ENCODE measurements around the gene PLEKHM1.
"Not testable (repeated sequence)": the region's sequence is repeated elsewhere in the genome, so short reads cannot be mapped to it uniquely, and the experiment has no call there.

PLEKHM1 gene

DNA sequence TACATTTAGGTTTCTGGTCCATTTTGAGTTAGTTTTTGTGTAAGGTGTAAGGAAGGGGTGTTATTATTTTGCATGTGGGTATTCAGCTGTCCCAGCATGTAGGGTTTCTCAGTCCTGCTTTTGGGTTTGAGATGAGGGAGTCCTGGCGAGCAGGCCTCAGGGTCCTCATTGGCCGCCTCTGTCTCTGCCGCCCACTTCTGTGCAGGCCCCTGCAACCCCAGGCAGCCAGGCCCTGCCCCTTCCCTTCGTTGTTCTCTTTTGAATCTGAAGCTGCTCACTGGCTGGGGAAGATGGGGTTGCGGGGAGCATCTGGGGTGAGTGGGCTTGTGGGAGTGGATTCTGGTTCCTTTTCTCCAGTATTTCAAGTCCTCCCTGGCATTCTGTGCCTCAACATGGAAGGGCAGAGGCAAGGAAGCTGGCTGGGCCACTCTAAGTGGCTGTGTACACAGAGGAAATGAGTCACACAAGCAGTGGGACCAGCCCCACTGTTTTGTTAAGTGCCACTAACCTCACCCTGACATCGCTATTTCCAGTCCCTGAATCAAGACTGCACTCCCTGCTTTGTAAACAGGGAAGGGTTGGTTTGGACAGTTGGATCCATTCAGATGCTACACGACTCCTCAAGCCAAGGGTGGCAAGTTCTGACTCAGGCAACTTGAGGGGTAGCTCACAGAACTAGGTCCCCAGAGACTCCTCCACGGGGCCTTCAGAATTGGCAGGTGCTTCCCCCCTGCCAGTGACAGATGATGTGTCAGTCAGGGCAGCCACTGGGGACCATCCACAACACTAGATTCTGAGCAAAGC lies 28.8 kb downstream of the PLEKHM1 start:
- not testable (repeated sequence) for DNase-seq (ENCODE audit: low spot score)

DNA sequence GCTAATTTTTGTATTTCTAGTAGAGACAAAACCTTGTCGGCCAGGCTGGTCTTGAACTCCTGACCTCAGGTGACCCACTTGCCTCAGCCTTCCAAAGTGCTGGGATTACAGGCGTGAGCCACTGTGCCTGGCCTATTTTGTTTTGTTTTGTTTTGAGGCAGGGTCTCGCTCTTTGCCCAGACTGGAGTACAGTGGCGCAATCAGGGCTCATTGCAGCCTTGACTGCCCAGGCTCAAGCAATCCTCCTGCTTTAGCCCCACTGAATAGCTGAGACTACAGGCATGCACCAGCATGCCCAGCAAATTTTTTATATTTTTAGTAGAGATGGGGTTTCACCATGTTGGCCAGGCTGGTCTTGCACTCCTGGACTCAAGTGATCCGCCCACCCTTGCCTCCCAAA lies 30.1 kb downstream of the PLEKHM1 start:
- DNase-seq (ENCODE audit: low spot score), result not testable (repeated sequence)

DNA sequence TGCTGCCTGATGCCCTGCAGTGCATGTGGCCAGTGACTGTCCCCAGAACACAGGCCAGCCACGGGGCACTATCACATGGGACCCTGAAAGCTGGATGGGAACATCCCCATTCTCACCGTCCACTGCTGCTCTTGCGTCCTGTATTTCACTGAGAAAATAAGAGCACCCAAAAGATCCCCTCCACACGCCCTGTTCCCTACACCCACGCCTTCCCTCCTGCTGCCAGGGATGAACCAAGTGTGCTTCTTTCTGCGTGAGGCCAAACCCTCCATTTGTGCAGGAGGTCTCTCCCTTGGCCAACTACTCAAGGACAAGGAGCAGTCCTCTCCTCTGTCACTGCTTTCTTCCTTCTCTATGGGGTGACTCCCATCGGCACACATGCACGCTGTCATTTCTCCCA lies 36.2 kb downstream of the PLEKHM1 start:
- not testable (repeated sequence) for DNase-seq (ENCODE audit: low spot score)

DNA sequence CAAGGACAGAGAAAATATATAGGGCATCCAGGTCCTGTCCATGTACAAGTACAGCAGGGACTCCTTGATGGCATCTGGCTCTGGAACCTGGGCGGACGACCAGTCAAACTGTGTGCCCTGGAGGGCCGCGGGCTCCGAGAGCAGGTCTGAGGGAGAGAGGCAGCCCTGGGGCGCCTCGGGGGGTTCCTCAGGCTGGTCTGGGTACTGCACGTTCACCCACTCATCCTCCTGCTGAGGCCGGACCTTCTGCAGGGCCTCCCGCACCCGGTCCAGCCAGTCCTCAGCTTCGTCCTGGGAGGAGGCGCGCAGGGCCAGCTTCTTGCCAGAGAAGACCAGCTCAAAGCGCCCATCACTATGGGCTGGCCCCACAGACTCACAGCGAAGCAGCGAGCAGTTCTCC lies 36.8 kb downstream of the PLEKHM1 start:
- not testable (repeated sequence) for DNase-seq (ENCODE audit: low spot score)

DNA sequence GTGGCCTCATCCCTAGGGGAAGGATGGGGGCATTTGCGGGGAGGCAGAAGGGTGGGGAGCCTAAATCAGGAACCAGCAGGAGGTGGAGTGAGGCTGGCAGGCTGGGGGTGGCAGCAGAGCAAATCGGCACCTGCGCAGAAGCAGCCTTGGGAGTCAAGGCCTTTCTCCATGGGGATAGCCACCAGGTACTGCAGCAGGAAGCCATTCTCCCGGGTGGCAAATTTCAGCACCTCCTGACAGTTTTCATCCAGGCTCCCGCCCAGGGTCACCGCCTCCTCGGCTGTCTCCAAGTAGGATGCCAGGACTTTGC lies 37.3 kb downstream of the PLEKHM1 start:
- not testable (repeated sequence) for DNase-seq (ENCODE audit: low spot score)

DNA sequence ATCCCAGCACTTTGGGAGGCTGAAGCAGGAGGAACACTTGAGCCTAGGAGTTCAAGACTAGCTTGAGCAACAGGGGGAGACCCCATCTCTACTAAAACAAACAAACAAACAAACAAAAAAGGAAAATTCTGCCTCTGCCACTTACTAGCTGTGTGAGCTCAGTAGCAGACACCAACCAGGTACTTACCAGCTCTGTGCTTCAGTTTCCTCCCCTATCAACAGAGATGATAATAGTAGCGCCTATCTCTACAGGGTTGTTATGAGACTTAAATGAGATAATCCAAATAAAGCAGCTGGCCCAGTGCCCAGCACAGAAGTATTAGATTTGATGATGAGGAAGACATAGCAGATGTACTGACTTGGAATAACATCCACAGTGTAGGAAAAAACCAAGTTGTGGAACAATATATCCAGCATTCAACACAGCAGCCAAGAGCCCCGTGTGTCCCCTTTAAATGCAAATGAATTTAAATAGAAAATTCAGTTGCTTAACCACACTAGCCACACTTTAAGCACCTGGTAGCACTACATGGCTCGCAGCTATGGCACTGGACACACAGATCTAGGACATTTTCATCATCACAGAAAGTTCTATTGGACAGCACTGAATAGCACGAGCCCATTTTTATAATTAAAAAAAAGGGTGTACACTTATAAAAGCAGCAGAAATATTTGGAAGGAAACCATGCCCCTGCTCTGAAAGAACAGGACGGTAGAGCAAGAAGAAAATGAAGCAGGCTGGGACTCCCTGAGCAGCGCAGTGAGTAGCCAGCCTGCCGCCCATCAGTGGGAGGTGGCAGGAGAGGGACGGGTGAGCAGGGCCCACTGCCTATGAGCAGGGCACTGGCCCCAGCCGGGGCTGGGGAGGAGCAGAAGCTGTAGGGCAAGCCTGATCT lies 37.9 kb downstream of the PLEKHM1 start:
- not testable (repeated sequence) for DNase-seq (ENCODE audit: low spot score)

DNA sequence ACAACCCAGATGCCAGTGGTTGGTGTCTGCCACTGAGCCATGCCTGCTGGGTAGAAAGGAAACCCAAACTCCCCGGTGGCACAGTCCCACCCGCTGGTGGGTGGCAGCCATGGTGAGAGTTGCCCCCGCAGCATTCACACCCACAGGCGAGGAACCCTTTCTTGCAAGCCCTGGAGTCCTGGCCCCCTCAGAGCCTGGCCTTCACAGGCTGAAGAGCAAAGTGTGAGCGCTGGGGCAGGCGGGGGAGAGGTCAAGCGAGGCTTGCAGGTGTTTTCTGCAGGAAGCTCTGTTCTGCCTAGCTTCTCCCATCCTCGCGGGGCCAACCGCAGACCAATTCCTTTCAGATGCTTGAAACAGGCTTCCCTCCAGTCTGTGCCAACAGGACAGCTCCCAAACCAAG lies 38.9 kb downstream of the PLEKHM1 start:
- not testable (repeated sequence) for DNase-seq (ENCODE audit: low spot score)

DNA sequence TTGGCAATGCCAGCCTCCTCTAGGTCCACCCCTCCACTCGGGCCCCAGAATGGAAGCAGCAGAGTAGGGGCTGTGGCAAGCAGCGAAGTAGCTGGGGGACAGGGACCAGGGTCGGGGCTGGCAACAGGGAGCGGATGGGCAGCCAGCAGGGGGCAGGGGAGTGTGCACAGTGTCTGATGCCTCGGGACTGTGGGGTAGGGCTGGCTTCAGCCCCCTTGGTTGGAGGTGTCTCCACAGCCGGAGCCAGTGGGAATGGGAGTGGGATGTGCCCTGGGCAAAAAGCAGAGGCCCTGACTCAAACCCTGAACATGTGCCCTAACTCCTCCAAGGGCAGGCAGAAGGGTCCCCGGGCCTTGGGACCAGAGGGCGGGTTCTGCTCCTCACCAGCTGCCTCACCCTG lies 39.4 kb downstream of the PLEKHM1 start:
- no peak for DNase-seq (ENCODE audit: low spot score)

DNA sequence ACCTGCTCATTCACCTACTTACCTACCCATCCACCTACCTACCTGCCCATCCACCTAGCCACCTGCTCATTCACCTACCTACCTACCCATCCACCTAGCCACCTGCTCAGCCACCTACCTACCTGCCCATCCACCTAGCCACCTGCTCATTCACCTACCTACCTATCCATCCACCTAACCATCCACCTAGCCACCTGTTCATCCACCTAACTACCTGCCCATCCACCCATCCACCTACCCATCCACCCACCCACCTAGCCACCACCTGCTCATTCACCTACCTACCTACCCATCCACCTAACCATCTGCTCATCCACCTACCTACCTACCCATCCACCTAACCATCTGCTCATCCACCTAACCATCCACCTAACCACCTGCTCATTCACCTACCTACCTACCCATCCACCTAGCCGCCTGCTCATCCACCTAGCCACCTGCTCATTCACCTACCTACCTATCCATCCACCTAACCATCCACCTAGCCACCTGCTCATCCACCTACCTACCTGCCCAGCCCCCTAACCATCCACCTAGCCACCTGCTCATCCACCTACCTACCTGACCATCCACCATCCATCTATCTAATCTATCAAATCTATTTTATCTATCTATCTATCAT lies 40.7 kb downstream of the PLEKHM1 start:
- DNase-seq (ENCODE audit: low spot score), result not testable (repeated sequence)

DNA sequence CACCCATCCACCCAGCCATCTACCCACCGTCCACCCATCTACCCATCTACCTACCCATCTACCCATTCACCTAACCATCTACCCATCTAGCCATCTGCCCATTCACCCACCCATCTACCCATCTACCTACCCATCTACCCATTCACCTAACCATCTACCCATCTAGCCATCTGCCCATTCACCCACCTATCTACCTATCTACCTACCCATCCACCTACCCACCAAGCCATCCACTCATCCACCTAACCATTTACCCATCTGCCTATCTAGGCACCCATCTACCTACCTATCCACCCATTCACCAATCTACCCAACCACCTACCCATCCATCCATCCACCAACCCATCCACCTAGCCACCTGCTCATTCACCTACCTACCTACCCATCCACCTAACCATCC lies 41.3 kb downstream of the PLEKHM1 start:
- DNase-seq (ENCODE audit: low spot score), result not testable (repeated sequence)

DNA sequence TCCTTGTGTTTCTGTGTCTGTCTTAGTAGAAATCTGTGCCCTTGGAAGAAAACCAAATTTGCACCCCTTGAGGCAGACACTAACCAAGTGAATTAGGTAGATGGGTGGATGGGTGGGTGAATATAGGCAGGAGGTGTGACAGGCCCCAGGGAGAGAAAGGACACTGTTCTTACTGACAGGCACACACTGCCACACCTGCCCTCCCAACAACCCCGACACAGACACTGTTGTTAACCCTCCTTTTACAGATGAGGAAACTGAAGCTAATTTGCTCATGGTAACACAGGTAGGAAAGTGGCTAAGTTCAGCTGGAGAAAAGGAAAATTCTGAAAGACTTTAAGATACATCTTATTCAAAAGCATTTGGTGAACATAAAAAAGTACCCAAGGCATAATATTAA lies 42.0 kb downstream of the PLEKHM1 start:
- DNase-seq (ENCODE audit: low spot score), result not testable (repeated sequence)

DNA sequence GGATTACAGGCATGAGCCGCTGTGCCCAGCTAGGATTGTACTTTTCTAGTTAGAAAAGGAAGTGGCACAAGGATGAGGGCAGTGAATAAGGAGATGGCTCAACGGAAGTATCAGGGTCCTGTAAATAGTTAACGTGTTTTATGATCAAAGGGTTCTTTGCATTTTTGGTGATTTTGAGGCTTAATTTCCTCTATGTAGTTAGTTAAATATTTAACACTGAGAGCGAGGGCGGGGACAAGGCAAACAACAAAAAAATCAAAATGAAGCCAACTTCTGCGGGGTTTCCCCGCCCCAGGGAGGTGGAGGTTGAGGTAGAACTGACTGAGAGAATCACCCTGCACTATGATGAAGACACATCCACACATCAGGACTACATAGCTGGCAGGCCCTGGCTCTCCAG lies 42.5 kb downstream of the PLEKHM1 start:
- DNase-seq (ENCODE audit: low spot score), result not testable (repeated sequence)

DNA sequence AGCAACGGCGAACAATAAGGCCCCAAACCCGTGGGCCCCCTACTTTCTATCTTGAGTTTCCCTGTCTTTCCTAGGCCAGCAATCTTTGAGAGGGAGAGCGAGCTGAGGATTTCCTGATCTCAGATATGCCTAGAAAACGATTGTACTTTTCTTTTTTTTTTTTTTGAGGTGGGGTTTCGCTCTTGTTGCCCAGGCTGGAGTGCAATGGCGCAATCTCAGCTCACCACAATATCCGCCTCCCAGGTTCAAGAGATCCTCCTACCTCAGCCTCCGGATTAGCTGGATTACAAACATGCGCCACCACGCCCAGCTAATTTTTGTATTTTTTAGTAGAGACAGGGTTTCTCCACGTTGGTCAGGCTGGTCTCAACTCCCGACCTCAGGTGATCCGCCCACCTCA lies 42.9 kb downstream of the PLEKHM1 start:
- not testable (repeated sequence) for DNase-seq (ENCODE audit: low spot score)

DNA sequence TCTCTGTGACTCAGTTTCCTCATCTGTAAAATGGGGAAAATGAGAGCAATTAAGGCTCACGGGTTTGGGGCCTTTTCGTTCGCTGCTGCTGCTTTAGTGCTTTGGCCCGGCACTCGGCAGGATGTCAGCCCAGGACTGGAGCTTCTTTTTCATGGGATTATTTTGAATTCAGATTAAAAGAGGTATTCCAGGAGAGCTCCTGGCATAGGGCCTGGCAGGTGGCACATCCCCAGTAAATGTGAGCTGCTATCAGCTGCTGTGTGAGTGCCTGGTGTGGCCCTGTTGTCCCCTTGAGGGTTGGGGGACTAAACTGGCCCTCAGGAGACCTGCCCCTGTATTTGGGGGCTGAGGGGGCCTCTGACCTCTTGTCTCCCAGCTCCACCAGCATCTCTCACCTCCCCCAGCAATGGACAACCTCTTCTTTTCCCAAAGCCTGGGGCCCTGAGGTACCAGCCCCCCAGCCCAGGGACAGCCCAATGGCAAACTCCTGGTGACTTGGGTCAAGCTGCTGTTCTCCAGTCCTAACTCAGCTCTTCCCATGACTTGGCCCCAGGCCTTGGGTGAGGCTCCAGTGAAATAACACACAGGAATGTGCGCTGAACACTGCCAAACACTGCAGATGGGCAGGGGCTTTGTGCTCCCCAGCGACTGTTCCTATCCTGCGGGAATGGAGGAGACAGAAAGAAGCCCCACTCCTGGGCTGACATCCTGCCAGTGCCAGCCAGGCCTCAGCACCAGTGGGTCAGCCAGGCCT lies 43.5 kb downstream of the PLEKHM1 start:
- not testable (repeated sequence) for DNase-seq (ENCODE audit: low spot score)

DNA sequence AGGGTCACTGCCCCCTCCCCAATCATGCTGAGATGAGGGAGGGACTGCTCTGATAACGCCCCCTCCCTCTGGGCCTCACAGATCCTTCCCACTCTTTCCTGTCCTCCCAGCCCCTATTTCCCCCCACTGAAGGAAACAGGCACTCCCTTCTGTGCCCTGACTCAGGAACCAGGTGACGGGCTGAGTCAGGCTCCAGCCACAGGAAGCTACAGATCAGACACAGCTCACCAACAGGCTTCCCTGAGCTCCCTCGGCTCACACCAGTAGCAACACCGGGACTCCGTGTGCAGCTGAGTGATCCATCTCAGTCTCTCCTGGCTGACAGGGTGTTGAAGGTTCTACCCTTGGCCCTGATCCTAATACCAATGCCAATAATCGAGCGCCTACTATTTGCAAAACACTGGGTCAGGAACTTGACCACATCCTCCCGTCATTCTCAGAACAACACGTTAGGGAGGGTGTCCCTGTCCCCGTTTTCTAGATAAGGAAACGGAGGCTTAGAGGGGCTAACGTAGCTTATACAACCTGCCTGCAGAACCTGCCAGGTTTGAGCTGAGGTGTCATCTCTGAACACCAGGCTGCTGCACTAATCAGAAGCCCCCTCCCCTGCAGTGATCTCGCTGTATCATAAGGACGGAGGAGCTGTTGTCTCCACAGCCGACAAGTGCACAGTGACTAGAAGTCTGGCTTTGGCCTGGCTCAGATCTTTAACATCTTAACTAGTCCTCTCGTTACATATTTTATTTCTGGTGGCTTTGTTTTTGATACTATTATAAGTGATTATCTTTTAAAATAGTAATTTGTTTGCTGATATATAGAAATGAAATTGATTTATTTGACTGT lies 44.4 kb downstream of the PLEKHM1 start:
- not testable (repeated sequence) for DNase-seq (ENCODE audit: low spot score)

DNA sequence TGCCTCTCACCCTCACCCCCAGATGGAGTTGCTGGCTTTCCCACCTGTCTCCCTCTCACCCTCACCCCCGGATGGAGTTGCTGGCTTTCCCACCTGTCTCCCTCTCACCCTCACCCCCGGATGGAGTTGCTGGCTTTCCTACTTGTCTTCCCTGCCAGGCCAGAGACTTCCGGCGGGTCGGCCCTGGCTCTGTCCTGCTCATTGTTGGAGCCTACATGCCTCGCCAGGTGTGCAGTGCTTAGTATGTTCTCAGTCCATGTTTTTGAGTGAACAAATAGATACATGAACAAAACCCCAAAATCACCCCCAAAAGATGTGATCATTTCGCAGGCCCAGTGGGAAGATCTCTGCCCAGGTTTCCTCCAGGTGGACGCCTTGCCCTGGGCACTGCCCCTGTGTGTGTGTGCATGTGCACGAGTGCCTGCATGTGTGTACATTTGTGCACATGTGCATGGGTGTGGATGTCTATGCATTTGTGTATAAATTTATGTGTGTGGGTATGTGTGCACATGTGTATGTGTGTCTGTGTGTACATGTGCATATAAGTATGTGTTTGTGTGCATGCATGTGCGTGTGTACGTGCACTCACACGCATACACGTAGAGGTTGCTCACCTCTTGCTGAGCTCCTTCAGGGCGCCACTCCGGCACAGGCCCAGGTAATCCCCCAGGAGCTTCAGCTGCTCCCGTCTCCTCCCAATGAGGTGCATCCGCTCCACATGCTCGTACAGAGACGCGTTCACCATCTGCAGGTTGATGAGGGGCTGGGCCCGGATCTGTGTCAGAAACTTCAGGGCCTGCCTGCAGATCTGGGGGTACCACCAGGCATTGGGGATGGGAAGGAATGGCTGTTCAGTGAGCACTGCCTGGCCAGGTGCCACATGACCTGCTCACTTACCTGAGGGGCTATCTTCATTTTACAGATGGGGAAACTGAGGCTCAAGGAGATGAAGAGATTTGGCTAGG lies 45.4 kb downstream of the PLEKHM1 start:
- not testable (repeated sequence) for DNase-seq (ENCODE audit: low spot score)

DNA sequence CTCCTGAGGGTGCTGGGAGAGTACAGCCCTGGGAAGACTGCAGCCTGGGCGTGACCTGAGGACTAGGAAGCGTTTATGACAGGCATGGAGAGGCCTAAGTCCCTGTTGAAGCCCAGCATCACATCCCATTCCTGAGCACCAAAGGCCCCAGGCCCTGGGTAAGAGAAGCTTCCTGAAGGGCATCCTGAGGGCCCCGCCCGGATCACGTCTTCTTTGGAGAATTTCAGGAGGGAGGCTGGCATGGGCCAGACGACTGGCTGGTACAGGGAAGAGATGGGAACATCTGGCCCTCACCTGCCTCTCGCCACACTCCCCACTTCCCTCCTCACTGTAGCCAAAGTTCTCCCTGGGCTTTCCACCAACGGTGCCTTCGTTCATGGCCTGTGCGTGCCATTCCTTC lies 46.2 kb downstream of the PLEKHM1 start:
- DNase-seq (ENCODE audit: low spot score), result not testable (repeated sequence)

DNA sequence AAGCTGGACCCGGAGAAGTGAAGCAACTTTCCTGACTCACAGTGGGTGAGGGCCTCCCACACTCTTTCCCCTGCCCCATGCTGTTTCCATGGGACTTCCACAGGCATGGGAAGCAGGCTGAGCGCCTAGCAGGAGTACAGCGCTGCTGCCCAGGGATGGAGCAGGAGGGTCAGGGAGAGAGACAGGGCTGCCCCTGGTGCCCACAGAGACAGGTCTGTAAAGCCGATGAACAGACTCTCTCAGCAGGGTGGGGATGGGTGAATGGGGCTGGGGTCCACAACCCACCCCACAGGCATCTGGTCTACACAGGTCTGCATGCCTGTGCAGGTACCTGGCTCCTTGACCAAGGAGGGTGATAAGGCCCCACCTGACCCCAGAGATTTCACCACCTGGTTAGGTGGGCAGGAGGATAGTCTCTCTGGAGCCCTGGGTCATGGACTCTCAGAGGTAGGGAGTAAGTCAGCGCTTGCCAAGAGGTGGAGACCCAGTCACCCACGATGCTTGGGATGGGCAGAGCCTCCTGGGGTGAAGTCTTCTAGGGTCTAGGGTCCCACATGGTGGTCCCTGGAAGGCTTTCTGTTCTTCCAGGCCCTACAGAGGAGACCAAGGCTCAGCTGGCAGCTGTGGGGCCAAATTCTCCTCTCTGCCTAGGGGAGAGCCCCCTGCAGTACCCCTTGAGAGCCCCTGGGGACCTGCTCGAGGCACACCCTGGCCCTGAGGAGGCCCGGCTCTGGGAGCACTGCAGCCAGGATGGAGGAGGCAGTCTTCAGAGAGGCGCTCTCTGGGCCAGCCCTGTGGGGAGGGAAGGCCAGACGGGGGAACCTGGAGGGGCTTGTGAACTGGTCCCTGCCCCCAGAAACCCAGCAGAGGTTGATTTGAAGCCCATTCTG lies 46.9 kb downstream of the PLEKHM1 start:
- not testable (repeated sequence) for DNase-seq (ENCODE audit: low spot score)
